ENCODE results near the gene DMRT2.

Gene DMRT2

GRCh38 chr9:1047591-1048230 is 2.4 kb upstream of the DMRT2 start:
- no peak for DNase-seq

GRCh38 chr9:1048231-1048619 is 1.9 kb upstream of the DMRT2 start:
- no peak for DNase-seq

DNA sequence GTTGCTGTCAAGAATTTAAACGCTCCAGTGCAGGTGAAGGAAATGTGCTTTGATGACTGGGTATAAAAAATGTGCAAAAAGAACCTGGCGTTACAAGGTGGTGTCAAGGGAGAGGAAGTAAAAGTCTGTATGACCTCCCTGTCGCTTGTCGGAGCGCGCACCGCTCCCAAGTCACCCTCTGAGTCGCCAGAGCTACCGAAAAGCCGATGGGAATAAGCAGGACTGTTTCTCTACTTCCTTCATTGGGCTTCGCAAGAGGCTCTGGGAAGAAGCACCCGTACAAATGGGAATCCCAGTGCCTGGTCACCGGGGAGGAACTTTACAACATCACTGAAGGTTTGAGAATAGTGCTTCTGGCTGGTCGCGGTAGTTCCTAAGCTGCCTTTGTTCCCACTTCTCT is 1.3 kb upstream of the DMRT2 start:
- no peak for DNase-seq

- DNase-seq, result no peak
Measured at GRCh38 chr9:1049641-1050040, 516 bp upstream of the DMRT2 start.

DNA sequence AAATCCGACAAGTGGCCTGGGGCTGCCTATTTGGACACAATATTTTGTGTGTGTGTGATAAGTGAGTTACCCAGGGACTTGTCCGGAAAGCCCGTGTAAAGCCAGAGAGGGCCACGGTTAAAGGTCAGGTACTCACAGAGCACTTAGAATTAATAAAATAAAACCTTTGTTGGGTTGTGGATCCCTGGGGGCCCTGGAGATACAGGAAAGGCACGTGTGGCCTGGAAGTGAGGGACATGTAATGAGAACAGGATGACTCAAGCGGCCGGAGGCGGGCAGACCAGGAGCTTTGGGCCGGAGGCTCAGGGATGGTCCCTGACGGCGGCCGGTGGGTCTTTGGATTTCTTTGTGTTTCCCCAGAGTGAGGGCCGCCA is 1.0 kb downstream of the DMRT2 start:
- no peak for DNase-seq

- DNase-seq, result no peak
Measured at GRCh38 chr9:1051584-1052275, 1.6 kb downstream of the DMRT2 start.

GRCh38 chr9:1052365-1053281 is 2.5 kb downstream of the DMRT2 start:
- no peak for DNase-seq

- no peak for DNase-seq
Measured at GRCh38 chr9:1053282-1053621, 3.1 kb downstream of the DMRT2 start.

DNA sequence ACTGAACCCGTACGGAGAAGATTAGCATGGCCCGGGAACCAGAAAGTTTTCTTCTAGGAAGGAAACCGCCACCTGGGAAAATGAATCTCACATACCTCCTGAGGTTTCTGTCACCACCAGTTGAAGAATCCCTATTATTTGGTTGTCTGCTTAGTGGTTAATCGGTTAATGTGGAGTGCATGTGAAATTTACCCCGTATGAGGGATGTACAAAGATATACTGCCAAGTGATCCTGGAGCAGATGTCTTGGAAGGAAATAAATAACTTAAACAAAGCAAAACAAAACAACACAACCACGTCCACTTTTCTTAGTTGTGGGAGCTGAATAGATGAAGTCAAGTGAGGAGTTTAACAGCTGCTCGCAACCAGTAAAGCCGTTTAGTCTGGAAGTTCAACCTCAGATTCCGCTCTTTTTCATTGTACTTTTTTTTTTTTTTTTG is 3.8 kb downstream of the DMRT2 start:
- no peak for DNase-seq

GRCh38 chr9:1055166-1055565 is 5.0 kb downstream of the DMRT2 start:
- no peak for DNase-seq

GRCh38 chr9:1057910-1058309 is 7.8 kb downstream of the DMRT2 start:
- no peak for DNase-seq

DNA sequence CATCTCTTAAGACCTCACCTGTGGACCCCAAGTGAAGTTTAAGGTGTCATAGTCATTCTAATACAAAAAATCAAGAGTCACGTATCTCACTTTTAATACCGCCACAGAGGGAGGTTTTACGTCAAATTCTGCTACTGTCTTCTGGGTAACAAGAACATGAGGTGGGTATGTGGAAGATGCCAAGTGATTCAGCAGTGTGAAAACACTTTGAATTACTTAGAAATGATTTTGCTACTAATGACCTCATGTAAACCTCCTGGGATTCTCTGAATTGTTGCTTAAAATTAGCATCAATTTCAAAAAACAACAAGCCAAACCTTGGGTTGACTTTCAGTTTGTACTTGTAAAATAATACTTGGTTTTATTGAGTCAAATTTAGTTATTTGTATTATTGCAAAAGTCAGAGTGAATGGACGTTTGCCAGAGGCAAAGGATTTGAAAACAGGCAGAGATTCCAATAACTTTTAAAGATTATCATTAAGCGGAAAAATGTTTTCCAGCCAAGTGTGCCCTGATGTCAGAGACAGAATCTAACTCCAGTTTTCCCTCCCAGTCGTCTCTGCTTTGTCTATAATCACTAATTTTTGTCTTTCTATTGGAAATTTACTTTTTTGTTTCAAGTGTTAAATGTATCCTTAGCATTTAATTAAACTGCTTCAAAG is 8.8 kb downstream of the DMRT2 start:
- no peak for DNase-seq

DNA sequence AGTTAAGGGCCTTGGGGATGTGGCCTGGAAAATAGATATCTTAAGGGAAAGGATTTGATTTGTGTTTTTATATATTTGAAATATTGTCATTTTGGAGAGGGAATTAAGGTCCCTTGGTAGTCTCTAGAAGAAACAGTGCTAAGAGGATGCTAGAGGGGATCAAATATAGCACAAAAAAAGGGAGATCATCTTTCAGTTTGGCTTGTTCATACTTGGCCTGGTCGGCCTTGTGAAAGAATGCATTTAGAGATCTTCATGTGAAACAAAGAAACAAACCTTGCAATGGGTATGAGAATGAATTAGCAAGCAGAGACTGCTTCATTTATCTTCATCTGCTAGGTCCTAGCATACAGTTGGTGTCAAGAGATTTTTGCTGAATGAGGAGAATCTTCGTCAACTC is 15.0 kb downstream of the DMRT2 start:
- no peak for DNase-seq

DNA sequence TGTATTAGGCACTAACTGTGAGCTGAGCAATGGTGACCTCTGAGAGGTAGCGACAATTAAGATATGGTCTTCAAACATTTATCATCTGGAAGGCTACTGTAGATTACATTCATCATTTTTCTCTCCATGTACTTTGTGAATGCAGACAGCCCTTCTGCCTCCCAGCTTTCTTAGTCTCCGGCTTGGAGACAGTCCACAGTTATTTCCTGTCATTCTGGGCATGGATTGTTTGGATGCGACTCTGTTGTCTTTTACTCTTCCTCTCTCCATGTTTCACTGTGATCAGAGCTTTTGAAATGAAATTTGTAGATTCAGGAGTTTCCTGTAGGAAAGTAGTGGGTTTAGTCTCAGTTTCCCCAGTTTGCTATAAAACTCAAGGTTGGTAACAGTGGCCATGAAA is 20.5 kb downstream of the DMRT2 start:
- no peak for DNase-seq

- no peak for DNase-seq
Measured at GRCh38 chr9:1071730-1072129, 21.6 kb downstream of the DMRT2 start.

DNA sequence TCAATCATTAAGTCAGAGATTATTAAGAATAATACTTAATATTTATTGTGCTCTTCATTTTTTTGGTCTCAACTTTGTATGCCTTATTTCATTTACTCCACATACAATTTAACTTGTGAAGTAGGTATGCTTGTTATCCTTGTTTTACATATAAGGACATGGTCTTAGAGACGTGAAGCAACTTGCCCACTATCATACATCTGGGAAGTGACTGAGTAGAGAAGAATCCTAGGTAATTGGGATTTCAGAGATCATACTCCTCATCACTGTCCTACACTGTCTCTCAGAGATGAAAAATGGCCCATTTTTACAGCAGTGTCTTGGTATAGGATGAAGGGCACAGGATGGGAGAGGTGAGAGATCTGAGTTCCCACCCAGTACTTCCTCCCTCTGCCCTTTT is 23.3 kb downstream of the DMRT2 start:
- DNase-seq, result no peak

DNA sequence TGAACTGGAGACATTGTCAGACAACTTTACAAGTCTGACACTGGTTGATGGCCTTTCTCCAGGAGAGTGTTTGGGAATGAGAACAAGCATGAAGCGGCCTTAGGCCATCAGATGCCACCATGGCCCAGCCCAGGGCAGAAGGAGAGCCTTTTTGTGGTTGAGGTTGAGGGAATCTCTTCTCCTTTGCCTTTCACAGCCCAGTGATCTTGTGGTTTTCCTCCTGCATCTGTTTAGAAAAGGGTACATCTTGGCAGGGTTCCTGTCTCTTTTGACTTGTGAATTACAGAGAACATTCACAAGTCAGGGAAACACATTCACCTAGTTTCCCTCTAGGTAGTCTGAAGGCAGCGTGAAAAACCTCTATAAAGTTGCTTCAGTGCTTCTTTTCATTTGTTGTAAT is 27.5 kb downstream of the DMRT2 start:
- DNase-seq, result no peak

DNA sequence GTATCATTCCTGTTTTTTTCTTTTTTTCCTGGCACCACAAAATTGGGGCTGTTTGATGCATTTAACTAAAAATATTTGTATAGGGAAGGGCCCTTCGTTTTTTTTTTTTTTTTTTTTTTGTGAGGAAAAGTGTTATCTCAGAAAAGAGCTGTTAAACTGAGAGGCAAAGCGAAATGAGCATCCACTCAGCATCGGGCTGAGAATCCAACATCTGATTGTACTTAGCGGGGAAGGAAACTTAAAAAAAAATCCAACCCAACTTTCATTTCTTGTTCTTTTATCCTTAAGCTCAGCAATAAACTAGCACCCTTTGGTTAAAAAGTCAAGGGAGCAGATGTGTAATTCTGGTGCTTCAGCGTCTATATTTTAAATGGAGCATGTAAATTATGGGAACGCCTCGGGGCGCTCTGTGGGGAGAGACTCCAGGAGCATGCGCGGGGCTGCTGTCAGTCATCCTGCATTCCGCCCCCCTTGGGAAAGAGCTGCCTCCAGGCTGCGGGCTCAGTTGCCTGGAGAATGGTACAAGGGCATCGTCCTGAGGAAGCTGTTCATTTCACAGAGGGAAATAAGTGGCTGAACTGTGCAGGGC is 33.3 kb downstream of the DMRT2 start:
- no peak for DNase-seq

- DNase-seq, result no peak
Measured at GRCh38 chr9:1085086-1085485, 34.9 kb downstream of the DMRT2 start.

DNA sequence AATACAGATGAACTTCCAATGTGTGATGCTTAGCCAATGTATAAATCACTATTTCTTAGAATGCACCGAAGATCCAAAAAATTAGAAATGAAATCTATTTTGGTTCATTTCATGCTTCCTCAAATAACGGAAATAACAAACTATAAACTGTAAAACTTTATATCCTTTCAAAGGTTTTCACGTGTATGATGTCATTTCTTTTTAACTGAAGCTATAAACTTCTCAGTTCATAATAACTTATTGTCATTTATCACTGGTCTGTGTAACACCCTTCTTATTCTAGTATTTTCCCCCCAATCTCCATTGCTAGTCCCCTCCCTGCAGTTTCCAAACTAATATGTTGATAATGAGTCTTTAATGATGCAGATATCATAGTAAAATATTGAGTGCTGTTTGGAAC is 36.4 kb downstream of the DMRT2 start:
- DNase-seq, result no peak

DNA sequence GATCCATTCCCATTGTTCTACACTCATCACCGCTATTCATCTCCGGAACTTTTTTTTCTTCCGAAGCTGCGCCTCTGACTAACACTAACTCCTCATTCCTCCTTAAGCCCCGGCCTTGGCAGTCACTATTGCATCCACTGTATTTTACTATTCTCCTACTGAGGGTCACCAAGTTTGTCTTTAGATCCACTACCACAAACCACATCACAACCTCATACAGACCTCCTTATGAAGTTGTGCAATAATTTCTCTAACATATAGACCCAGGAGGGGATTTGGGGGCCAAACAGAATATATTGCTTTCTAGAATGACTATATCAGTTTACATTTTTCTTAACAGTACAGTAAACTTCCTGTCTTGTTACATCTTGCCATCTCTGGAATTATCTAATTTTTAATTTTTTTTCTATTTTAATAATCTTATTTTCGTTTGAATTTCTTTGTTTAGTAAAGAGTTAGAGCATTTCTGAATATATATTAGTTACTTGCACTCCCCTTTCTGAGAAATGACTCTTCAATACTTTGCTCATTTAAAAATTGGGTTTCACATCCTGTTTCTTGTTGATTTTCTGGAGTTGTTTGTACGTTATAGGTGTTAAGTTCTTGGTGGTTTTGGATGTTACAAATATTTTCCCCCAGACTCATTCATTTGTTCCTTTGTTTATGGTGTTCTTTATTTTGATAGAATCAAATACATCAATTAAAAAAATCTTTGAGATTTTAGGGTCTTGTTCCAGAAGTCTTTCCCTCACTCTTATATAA is 37.1 kb downstream of the DMRT2 start:
- DNase-seq, result no peak

DNA sequence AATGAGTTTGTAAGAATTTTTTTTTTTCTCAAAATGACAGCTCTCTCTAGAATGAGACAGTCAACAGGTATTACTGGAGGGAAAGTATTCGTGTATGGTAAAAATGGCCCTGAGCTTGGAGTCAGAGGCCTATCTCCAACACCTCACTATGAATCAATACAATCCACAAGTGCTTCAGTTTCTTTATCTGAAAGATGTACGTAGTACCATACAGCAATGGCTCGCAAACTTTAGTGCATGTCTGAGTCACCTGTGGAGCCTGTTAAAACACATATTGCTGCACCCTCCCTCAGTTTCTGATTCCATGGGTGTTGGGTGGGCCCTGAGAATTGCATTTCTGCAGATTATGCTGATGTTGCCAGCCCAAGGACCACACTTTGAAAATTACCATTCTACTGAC is 44.6 kb downstream of the DMRT2 start:
- DNase-seq, result no peak
